Natural killer cell (primary cell): ENCODE data around the gene BACE1. TPM values are rescaled to one million over a fixed set of nuclear protein-coding genes. Genes with fewer than 3 reads are reported as not detected.

ENCODE experiments used
- ATAC-seq, 3 donors: fragments of 150-1000 bp in 2 of 3; fragments of 200-7000 bp in 1 of 3; cut with Tn5 transposase; 1 replicate in 1 of 3; 2 replicates in 2 of 3; pipeline ENCODE4 v1.10.0; 2021; ENCODE audit warnings: mild to moderate bottlenecking in 2 of 3, moderate library complexity in 2 of 3
- DNase-seq, 2 donors: peaks; one replicate each; pipeline versions ENCODE4 v3.0.0 to v3.0.0-alpha.2; 2013 to 2021; ENCODE audit warnings: mixed read lengths in 1 of 2
- H3K27ac ChIP-seq: one replicate; pipeline ENCODE4 v1.5.1; 2013; ENCODE audit warnings: mild to moderate bottlenecking, low read length
- H3K27me3 ChIP-seq: one replicate; pipeline ENCODE4 v1.6.1; 2013; ENCODE audit warnings: low read length; ENCODE audit not compliant: control insufficient read depth, insufficient read depth
- H3K36me3 ChIP-seq: one replicate; pipeline ENCODE4 v1.6.1; 2013; ENCODE audit warnings: low read length; ENCODE audit not compliant: control insufficient read depth, insufficient read depth
- H3K4me1 ChIP-seq: one replicate; pipeline ENCODE4 v1.6.1; 2013; ENCODE audit warnings: low read length; ENCODE audit not compliant: control insufficient read depth, insufficient read depth
- H3K4me3 ChIP-seq: one replicate; pipeline ENCODE4 v1.5.1; 2013; ENCODE audit warnings: low read length
- H3K9me3 ChIP-seq: one replicate; pipeline ENCODE4 v1.6.1; 2013; ENCODE audit warnings: low read length; ENCODE audit not compliant: control insufficient read depth, insufficient read depth
- H3K27ac Mint-ChIP-seq, 2 donors: one replicate each; pipeline ENCODE4 v1.8.0; 2022; ENCODE audit warnings: mild to moderate bottlenecking in 2 of 2, mixed read lengths in 2 of 2, moderate library complexity in 1 of 2
- H3K27me3 Mint-ChIP-seq, 2 donors: one replicate each; pipeline ENCODE4 v1.8.0; 2022; ENCODE audit warnings: low read depth in 2 of 2, mixed read lengths in 2 of 2
- H3K36me3 Mint-ChIP-seq: one replicate; pipeline ENCODE4 v1.8.0; 2022; ENCODE audit warnings: mixed read lengths
- H3K4me1 Mint-ChIP-seq, 2 donors: one replicate each; pipeline ENCODE4 v1.8.0; 2022; ENCODE audit warnings: mixed read lengths in 2 of 2
- H3K4me3 Mint-ChIP-seq: one replicate; pipeline ENCODE4 v1.8.0; 2022; ENCODE audit warnings: mild to moderate bottlenecking, moderate library complexity, mixed read lengths
- H3K9me3 Mint-ChIP-seq, 2 donors: one replicate each; pipeline ENCODE4 v1.8.0; 2022; ENCODE audit warnings: mixed read lengths in 2 of 2
- CTCF ChIP-seq: fragments of 200-600 bp; IDR thresholded peaks from one replicate; pipeline ENCODE4 v1.8.0; 2022; ENCODE audit warnings: antibody characterized with exemption
- WGBS: methylation state at CpG from one replicate; pipeline ENCODE4 v1.1.7; 2013; ENCODE audit warnings: missing lambda C conversion rate; ENCODE audit not compliant: insufficient coverage; 5-methylcytosine and 5-hydroxymethylcytosine counted together
- intact Hi-C: fragments of 100-400 bp; cut with micrococcal nuclease; formaldehyde crosslinking; loops from one replicate; pipeline ENCODE4 v1.14.2; 2022
- total RNA-seq, 4 donors: library from RNA; stranded (reverse); fragments of 120-200 nt in 1 of 4; gene quantifications; one replicate each; pipeline versions ENCODE4 v1.2.3 to v1.2.4, GENCODE V29; 2013 to 2022

BACE1 gene
- total RNA-seq, 3 donors from 2014 or later (not counting 1 experiment from before 2014, with no cell fraction given): 0.21 to 1.1 (median 0.79) TPM

DNA sequence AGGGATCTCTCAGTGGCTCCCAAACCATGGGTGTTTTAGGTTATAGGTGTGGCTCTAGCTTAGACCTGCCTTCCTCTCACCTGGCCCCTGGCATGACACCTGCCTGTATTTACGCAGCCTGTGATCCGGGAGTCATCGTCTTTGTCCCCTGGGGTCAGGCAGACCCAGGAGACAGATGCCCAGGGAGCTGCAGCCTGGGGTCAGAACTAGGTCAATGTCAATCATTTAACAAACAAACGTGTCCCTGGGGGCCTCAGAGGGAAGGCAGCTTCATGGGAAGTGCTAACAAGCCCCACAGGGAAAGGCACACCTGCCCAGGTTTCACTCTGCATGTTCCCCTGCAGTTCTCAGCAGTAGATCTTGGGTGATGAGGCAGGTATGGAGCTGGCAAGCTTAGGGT, 13.0 kb downstream of the BACE1 start:
- no peaks in the 10 kb centered on the region for H3K27me3 ChIP-seq
- no peak overlapping the region for H3K4me3 ChIP-seq
- H3K36me3 ChIP-seq: no peaks in the 10 kb centered on the region
- 78% methylated on average over 4 of the region's 4 CpGs for WGBS
- Mint-ChIP-seq H3K27me3 (peaks cover 0 to 5% of the 10 kb centered on the region in 2 donors), H3K9me3 (no peaks in the 10 kb centered on the region), H3K4me1 (no peaks in the 10 kb centered on the region), H3K27ac (no peak overlapping the region), H3K36me3 (no peaks in the 10 kb centered on the region), H3K4me3 (no peak overlapping the region)
- intact Hi-C loops: no loop called here
- DNase-seq (no peak), ATAC-seq (no peak)
- H3K4me1 ChIP-seq: no peaks in the 10 kb centered on the region
- no peak for TF ChIP-seq CTCF
- H3K9me3 ChIP-seq: no peaks in the 10 kb centered on the region
- H3K27ac ChIP-seq: no peak overlapping the region

DNA sequence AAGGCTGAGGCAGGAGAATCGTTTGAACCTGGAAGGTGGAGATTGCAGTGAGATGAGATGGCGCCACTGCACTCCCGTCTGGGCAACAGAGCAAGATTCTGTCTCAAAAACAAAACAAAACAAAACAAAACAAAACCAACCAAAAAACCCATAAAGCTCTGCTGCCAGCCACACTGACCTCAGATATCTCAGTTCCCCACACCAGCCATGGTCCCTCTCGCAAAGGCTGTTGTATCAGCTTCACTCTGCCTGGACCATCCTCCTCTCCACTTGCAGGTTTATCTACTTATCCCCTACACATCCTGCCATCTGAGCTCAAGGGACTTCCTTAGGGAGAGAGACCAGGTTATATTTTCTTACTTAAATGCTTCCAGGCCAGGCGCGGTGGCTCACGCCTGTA, 13.8 kb downstream of the BACE1 start:
- no peak for TF ChIP-seq CTCF
- Mint-ChIP-seq H3K4me3 (no peak overlapping the region), H3K9me3 (no peaks in the 10 kb centered on the region), H3K27me3 (peaks cover 0 to 3% of the 10 kb centered on the region in 2 donors), H3K27ac (no peak overlapping the region), H3K4me1 (no peaks in the 10 kb centered on the region), H3K36me3 (no peaks in the 10 kb centered on the region)
- DNase-seq (no peak), ATAC-seq (no peak)
- no peak overlapping the region for H3K4me3 ChIP-seq
- WGBS: 74% methylated on average over 6 of the region's 7 CpGs
- intact Hi-C loops: no loop called here
- no peaks in the 10 kb centered on the region for H3K36me3 ChIP-seq
- no peaks in the 10 kb centered on the region for H3K9me3 ChIP-seq
- no peaks in the 10 kb centered on the region for H3K27me3 ChIP-seq
- no peaks in the 10 kb centered on the region for H3K4me1 ChIP-seq
- H3K27ac ChIP-seq: no peak overlapping the region

GRCh38 chr11:117300773-117301172, 15.3 kb downstream of the BACE1 start:
- H3K4me3 Mint-ChIP-seq: no peak overlapping the region
- H3K9me3 ChIP-seq: no peaks in the 10 kb centered on the region
- peaks cover 0 to 3% of the 10 kb centered on the region in 2 donors for H3K27me3 Mint-ChIP-seq
- no peak overlapping the region for H3K27ac Mint-ChIP-seq
- ATAC-seq (no peak), DNase-seq (no peak)
- no peaks in the 10 kb centered on the region for H3K9me3 Mint-ChIP-seq
- no peak for TF ChIP-seq CTCF
- H3K27me3 ChIP-seq: no peaks in the 10 kb centered on the region
- H3K4me3 ChIP-seq: no peak overlapping the region
- H3K27ac ChIP-seq: no peak overlapping the region
- peaks cover 0 to 4% of the 10 kb centered on the region in 2 donors for H3K4me1 Mint-ChIP-seq
- H3K36me3 ChIP-seq: no peaks in the 10 kb centered on the region
- H3K36me3 Mint-ChIP-seq: no peaks in the 10 kb centered on the region
- intact Hi-C loops: no loop called here
- no peaks in the 10 kb centered on the region for H3K4me1 ChIP-seq
- WGBS: 85% methylated on average over 5 of the region's 5 CpGs

GRCh38 chr11:117300283-117300663, 15.8 kb downstream of the BACE1 start:
- Mint-ChIP-seq H3K27me3 (peaks cover 0 to 3% of the 10 kb centered on the region in 2 donors), H3K27ac (no peak overlapping the region), H3K36me3 (no peaks in the 10 kb centered on the region), H3K4me1 (peaks cover 0 to 4% of the 10 kb centered on the region in 2 donors), H3K4me3 (no peak overlapping the region), H3K9me3 (no peaks in the 10 kb centered on the region)
- intact Hi-C loops: no loop called here
- Histone ChIP-seq H3K27me3 (no peaks in the 10 kb centered on the region), H3K4me3 (no peak overlapping the region), H3K27ac (no peak overlapping the region), H3K36me3 (no peaks in the 10 kb centered on the region), H3K9me3 (no peaks in the 10 kb centered on the region), H3K4me1 (no peaks in the 10 kb centered on the region)
- DNase-seq (no peak), ATAC-seq (no peak)
- TF ChIP-seq CTCF: no peak
- 85% methylated on average over 17 of the region's 17 CpGs for WGBS
